ENCODE measurements around the gene MZB1. TPM values are rescaled to one million over a fixed set of nuclear protein-coding genes. Genes with fewer than 3 reads are reported as not detected.
"Not testable (repeated sequence)": the region's sequence is repeated elsewhere in the genome, so short reads cannot be mapped to it uniquely, and the experiment has no call there.

Gene MZB1
- total RNA-seq, 2 donors from 2014 or later, result 10.6 to 13.2 TPM

- H3K9ac ChIP-seq (ENCODE audit: low read depth in 2 of 2, low read length in 2 of 2), result no peak overlapping the region
- no peaks in the 10 kb centered on the region for H3K36me3 ChIP-seq
- no peaks in the 10 kb centered on the region for H3K27me3 ChIP-seq
- no peak for DNase-seq
- H3K4me1 ChIP-seq, result no peaks in the 10 kb centered on the region
- intact Hi-C loops (cut with DNase I), result no loop called here
- H3K4me3 ChIP-seq, result no peak overlapping the region
- no peak overlapping the region for H3K27ac ChIP-seq
- H3K9me3 ChIP-seq, result no peaks in the 10 kb centered on the region
- TF ChIP-seq CTCF (IDR thresholded peaks at IDR 0.05), result no peak
Measured at GRCh38 chr5:139358064-139358463, 31.6 kb downstream of the MZB1 start.

DNA sequence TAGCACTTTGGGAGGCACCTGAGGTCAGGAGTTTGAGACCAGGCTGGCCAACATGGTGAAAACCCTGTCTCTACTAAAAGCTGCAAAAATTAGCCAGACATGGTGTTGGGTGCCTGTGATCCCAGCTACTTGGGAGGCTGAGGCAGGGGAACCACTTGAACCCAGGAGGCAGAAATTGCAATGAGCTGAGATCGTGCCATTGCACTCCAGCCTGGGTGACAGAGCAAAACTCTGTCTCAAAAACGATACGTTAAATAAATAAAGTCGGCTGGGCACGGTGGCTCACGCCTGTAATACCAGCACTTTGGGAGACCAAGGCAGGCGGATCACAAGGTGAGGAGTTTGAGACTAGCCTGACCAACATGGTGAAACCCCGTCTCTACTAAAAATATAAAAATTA lies 33.8 kb downstream of the MZB1 start:
- H3K9ac ChIP-seq (ENCODE audit: low read depth in 2 of 2, low read length in 2 of 2); H3K27ac ChIP-seq; H3K9me3 ChIP-seq; H3K4me3 ChIP-seq; H3K4me1 ChIP-seq; H3K27me3 ChIP-seq; DNase-seq; intact Hi-C loops (cut with DNase I); H3K36me3 ChIP-seq: not testable (repeated sequence)

DNA sequence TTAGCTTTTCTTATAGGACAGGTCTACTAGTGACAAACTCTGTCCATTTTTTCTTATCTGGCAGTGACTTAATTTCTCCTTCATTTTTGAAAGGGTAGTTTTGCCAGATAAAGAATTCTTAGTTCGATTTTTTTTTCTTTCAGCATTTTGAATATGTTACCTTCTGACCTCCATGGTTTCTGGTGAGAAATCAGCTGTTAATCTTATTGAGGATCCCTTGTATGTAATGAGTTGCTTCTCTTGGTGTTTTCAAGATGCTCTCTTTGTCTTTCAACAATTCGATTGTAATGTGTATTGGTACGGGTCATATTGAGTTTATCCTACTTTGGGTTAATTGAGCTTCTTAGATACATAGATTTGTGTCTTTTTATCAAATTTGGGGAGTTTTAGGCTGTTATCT lies 35.5 kb downstream of the MZB1 start:
- H3K27me3 ChIP-seq, result no peaks in the 10 kb centered on the region
- H3K4me3 ChIP-seq, result no peak overlapping the region
- intact Hi-C loops (cut with DNase I), result no loop called here
- no peaks in the 10 kb centered on the region for H3K4me1 ChIP-seq
- H3K9ac ChIP-seq (ENCODE audit: low read depth in 2 of 2, low read length in 2 of 2), result no peak overlapping the region
- H3K9me3 ChIP-seq, result no peaks in the 10 kb centered on the region
- H3K36me3 ChIP-seq, result no peaks in the 10 kb centered on the region
- no peak for TF ChIP-seq CTCF (IDR thresholded peaks at IDR 0.05)
- no peak for DNase-seq
- H3K27ac ChIP-seq, result no peak overlapping the region

GRCh38 chr5:139347863-139348262 lies 41.9 kb downstream of the MZB1 start:
- DNase-seq, H3K4me1 ChIP-seq: not testable (repeated sequence)

GRCh38 chr5:139345442-139345841 lies 44.3 kb downstream of the MZB1 start:
- H3K9me3 ChIP-seq; DNase-seq; H3K36me3 ChIP-seq; H3K9ac ChIP-seq (ENCODE audit: low read depth in 2 of 2, low read length in 2 of 2); H3K4me1 ChIP-seq; H3K27ac ChIP-seq; H3K4me3 ChIP-seq; H3K27me3 ChIP-seq; intact Hi-C loops (cut with DNase I): not testable (repeated sequence)

More at GRCh38 chr5:139347863-139348262, 41.9 kb downstream of the MZB1 start:
- H3K9me3 ChIP-seq; H3K4me3 ChIP-seq; H3K27ac ChIP-seq; H3K36me3 ChIP-seq; H3K9ac ChIP-seq (ENCODE audit: low read depth in 2 of 2, low read length in 2 of 2); intact Hi-C loops (cut with DNase I); H3K27me3 ChIP-seq: not testable (repeated sequence)

DNA sequence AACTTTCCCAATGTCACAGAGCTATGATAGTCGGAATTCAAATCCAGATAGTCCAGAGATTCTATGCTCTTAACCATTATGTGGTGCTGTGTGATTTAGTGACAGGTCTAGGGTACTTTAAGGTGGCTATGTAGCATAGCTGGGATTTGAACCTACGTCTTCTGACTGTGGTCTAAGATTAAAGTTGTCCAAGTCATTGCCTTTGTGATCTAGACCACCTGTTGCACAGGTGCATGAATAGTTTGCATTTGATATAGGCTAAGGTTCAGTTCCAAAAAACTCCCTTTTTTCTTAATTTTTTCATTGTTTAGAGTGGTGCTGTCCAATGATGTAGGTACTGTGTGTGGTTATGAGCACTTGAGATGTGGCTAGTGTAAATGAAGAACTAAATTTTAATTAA lies 45.5 kb downstream of the MZB1 start:
- H3K4me1 ChIP-seq, result peaks cover 10% of the 10 kb centered on the region
- intact Hi-C loops (cut with DNase I), result loop anchor here (5.0 kb wide), 2 partner anchors 47 to 48 kb away; no protein-coding TSS in a partner anchor
- H3K9ac ChIP-seq (ENCODE audit: low read depth in 2 of 2, low read length in 2 of 2), result no peak overlapping the region
- no peaks in the 10 kb centered on the region for H3K27me3 ChIP-seq
- no peak overlapping the region for H3K4me3 ChIP-seq
- no peaks in the 10 kb centered on the region for H3K36me3 ChIP-seq
- no peaks in the 10 kb centered on the region for H3K9me3 ChIP-seq
- TF ChIP-seq CTCF (IDR thresholded peaks at IDR 0.05), result no peak
- H3K27ac ChIP-seq, result no peak overlapping the region
- DNase-seq, result no peak

DNA sequence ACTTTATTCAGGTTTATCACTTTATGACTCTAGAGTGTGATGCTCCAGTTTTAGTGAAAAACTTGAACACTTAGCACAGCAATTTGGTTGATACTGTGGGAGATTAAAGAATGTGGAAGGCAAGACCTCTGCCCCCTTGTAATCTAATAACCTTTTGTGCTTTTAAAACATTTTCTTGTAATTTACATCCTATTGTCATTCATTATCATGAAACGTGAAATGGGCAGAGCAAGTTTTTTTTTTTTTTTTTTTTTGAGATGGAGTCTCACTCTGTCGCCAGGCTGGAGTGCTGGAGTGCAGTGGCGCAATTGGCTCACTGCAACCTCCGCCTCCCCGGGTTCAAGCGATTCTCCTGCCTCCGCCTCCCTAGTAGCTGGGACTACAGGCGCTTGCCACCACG lies 46.2 kb downstream of the MZB1 start:
- intact Hi-C loops (cut with DNase I), result loop anchor here (5.0 kb wide), 2 partner anchors 46 to 49 kb away; no protein-coding TSS in a partner anchor
- peaks cover 10% of the 10 kb centered on the region for H3K4me1 ChIP-seq
- no peak overlapping the region for H3K27ac ChIP-seq
- DNase-seq, result no peak
- no peaks in the 10 kb centered on the region for H3K36me3 ChIP-seq
- TF ChIP-seq CTCF (IDR thresholded peaks at IDR 0.05), result no peak
- H3K9me3 ChIP-seq, result no peaks in the 10 kb centered on the region
- no peaks in the 10 kb centered on the region for H3K27me3 ChIP-seq
- peak overlapping the region; percentile 57 for H3K4me3 ChIP-seq
- peak overlapping the region in 1 of 2 donors; percentile 100 for H3K9ac ChIP-seq (ENCODE audit: low read depth in 2 of 2, low read length in 2 of 2)
